GM18861 (cell line): ENCODE data around the gene MACF1.
"Not testable (repeated sequence)": the region's sequence is repeated elsewhere in the genome, so short reads cannot be mapped to it uniquely, and the experiment has no call there.

Experiments
- ATAC-seq: cut with Tn5 transposase; IDR thresholded peaks from one replicate; pipeline ENCODE4 v1.9.1; 2021; ENCODE audit not compliant: unreplicated experiment

MACF1 gene

DNA sequence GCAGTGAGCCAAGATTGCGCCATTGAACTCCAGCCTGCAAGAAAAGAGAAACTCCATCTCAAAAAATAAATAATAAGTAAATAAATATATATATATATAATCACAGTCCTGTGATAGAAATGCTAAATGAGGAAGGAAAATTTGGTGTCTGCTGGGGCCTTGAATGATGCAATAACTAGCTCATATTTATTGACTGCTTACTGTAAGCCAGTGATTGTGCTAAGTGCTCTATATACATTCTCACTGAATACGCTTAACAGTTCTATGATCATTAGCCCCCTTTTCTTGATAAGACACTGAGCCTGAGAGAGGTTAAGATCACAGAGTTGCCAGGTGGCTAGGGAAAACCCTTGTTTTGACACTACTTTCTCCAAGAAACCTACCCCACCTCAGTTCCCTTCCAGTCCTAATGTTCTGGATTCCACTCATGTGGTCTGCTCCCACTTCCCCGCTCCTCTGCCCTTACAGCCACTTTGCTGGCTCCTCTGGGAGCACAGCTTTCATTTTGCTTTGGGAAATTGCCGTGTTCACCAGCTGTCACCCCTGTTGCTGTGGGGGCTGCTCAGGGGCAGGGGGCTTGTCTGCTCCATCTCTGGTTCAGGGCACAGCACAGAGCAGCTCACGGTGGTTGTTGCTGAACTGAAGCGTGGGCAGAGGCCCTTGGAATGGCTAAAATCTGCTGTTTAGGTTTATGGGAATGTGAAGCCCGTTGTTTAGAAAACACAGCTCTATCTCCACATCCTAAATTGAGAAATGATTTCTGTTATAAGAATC is 284.5 kb downstream of the MACF1 start:
- ATAC-seq, result no peak

DNA sequence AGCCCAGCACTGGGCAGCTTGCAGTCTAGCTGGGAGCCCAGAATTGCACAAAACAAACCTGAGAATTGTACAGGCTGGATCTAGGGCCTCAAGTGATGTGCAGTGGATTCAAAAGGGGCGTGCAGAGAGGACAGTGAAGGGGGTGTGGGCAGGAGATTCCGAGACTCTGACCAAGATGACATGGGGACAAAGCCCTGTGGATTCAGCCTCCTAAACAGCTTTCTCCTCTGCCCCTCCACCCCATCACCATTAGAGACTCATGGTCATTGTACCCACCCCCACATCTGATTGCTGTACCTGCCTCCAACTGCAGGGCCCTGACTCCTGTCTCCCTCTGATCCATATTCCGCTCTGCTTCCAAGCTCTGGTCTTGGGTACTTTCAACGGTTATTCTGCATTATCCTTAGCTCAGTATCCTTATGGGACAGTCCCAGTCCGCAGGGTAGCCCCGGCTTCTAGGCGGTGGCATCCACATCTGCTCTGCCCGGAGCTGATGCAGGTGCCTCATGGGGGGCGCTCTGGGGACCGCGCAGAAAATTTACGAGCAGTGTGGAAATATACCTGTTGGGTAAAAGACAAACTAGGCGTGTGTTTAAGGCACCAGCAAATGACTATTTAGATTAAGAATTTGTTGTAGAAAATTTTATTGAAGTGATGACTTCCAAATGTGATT is 285.2 kb downstream of the MACF1 start:
- no peak for ATAC-seq

DNA sequence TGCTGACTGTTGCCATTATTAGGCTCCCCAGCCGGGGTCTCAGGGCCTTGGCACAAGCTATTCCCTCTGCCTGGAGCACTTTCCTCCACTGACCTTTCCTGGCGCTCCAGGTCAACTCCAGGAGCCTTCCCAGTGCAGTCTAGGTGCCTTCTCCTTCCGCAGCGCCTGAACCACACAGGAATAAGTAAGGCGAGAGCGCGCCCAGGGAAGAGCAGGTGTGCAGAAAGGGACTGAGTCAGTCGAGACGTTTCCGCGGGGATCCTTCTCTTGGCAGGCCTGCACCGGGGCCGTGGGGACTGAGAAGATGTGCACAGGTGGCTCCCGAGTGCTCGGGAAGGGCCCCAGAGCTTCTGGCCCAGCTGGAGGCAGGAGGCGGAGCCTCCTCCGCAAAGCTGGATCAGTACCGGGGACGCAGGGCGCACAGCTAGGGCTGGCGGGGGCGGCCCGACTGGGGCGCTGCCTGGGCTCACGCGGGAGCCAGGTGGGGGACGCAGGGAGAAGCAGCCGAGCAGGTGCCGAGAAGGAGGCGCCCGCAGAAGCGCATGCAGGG is 286.2 kb downstream of the MACF1 start:
- ATAC-seq, result peak; percentile 11

DNA sequence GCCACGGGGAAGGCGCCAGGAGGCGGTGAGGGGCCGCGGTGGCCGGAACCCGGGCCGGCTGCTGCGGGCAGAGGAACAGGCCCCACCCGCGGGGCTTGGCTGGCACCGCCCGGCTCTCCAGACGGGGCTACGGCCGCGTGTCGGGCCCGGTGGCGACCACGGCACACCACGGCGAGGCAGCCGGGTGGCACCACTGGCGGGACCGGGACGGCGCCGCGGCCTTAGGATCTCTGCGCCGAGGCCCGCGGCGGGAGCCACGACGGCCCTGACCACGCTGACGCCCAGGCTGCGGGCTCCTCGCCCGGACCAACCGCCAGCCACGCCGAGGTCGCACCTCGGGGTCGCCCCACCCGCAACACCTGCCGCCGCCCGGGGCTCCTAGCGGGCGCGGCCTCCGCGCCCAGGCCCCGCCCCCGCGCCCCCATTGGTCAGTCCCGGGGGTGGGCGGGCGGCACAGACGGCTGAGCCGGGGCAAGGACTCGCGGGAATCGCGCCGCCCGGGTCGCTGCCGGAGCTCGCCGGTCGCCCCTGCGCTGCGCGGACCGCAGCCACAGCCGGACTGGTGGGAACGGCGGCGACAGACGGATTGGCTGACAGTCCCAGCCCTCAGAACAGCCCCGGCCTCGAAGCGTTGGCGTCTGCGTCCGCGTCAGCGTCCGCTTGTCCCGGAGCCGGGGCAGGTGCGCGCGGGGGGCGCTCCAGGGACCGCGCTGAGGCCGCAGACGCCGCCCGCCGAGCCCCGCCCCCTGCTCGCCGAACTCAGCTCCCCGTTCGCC is 286.8 kb downstream of the MACF1 start, which contains the start of gene BMP8A:
Gene BMP8A, plus strand, starts transcription at position 491 of the 776 bp plus-strand sequence. CDS start 356 bp downstream, outside the sequence.
- ATAC-seq, result peak; percentile 54

DNA sequence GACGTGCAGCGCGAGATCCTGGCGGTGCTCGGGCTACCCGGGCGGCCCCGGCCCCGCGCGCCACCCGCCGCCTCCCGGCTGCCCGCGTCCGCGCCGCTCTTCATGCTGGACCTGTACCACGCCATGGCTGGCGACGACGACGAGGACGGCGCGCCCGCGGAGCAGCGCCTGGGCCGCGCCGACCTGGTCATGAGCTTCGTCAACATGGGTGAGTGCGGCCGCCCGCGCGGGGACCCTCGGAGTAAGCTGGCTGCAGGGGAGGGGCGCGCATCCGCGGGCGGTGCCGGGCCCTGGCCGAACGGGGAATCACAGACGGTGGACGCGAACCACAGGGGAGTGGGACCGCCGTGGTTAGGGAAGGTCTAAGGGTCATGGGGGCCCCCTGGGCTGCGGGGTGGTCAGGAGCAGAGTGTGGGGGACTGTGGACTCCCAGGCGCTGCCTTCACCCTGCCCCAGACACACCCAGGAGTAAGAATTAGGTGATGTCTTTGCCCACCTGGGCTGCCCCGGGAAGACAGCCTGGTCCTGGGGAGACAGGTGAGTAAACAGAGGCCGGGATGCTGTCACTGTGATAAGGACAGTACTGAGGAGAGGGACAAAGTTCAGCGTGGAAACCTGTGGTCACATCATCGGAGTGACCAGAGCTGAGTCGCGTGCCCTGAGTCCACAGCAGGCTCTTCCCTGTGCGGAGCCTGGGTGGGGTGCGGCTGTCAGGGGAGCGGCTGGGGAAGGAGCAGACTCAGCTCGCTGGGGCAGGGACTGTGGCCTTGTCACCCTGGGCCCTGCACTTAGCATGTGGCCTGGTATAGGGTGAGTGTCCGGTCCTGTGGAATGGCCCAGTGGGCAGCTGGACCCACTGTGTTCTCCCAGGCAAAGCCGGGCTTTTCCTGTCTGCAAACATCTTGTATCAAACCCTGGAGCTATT is 287.9 kb downstream of the MACF1 start:
- not testable (repeated sequence) for ATAC-seq

DNA sequence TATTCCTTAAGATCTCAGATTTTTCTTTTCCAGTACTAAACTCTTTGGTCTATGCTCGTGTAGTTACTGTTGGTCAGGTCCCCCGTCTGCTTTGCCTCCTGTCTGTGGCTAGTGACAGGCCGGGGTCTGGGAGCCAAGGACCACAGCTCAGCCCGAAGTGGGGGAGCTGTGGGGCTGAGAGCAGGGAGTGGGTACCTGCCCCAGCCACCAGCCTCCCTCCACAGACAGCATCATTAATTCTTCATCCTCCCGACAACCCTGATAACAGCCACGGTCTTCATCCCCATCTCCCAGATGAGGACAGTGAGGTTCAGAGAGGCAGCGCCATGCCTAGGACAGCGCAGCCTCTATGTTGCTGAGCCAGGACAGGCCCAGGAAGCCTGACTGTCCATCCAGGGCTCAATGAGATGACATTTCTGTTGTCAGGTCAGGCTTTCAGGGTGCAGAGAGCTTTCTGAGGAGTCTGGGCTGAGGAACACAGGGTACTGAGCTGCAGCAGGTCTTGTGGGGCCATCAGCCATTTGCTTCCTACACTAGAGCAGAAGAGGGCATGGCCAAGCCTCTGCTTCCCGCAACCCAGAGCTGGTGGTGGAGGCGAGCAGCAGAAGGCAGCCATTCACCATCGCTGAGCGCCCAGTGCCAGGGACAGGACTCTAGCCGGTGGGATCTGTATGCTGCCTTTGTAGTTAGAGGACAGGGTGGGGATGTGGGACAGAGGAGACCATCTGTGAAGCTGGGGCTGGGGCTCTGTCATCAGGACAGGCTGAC is 288.7 kb downstream of the MACF1 start:
- ATAC-seq, result not testable (repeated sequence)

DNA sequence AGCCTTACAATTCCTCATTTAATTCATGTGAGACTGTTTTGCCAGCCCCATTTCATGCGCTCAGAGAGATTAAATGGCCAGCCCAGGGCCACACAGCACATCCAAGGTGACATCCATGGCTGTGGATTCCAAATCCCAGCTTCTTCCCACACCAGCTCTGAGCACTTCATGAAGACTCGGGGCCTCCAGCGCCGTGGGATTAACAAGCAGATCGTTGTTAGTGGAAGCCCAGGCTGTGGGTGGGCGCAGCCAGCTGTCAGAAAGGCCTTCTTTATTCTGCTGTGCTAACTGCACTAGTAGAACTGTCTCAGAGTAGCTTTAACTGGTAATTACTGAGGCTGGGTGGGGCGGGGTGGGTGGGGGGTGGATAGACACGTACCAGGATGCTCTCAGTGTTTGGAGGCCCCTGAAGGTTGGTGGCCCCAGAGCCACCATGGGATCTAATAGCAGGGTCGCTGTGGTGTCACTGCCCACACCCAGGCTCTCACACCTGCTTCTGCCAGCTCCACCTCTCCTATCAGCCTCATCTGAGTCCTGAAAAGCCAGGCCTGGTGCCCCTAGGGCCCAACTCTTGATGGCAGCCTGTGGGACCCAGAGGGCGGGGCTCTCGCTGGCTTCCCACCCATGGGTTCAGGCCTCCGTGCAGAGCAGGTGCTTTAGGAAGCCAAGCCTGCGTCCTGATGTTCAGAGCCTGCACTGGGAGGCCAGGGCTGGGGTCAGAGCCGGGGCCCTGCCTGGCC is 290.3 kb downstream of the MACF1 start:
- no peak for ATAC-seq

DNA sequence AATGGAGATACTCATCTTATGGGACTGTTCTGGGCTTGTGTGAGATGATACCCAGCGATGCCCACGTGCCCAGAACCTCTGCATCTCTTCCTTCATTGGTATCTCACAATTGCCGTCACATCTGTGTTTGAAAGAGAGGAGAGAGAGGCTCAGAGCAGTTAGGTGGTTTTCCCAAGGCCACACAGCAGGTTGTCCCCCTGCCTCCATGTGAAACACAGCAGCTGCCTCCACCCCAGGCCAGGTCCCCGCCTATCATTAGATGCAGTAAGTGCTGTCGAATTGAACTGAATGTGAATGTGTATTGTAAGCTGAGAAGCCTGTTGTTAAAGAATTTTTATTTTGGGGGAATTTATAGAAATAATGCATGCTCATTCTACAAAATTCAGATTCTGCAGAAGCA is 292.0 kb downstream of the MACF1 start:
- ATAC-seq, result not testable (repeated sequence)

DNA sequence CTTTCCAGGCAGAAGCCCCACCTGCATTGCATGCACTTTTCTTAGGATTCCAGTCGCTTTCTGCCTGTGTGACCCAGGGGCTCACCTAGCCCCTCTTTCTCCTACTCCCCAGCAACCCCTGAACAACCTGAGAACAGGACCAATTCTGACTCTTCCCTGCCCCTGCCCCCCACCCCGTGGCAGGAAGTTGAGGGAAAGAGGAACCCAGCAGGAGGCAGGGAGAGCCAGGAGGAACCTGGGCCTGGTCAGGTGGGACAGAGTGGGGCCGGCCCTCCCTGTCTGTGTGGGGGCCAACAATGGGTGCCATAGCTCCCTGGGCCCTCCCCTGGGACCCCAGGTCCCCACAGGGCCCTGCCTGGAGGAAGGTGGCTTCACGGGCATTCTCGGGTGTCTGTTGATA is 293.1 kb downstream of the MACF1 start:
- no peak for ATAC-seq

DNA sequence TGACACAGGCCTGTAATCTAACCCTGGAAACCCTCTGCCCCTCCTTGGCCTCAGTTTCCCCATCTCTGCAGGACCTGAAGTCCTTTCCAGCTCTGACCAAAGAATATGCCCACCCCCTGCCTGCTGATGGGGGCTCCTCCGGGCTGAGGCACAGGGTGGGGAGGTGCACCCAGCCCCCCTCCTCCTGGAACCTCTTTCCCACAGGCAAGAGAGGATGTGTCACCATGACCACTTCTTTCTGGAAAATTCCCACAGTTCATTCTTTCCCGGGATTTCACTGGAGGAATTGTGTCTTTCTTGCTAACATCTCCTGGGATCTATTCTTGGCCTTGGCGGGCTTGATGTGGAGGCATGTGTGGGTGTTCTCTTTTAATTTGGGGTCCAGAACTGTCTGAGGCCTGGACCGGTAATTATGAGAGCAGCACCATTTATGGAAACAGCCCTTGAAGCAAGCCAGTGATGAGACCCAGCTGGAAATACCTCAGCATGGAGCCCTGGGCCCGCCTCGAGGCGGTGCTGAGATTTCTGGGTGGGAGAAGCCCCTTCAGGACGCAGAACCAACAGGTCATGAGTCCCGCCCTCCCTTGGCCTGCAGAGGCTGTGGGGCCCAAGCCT is 293.7 kb downstream of the MACF1 start:
- not testable (repeated sequence) for ATAC-seq

DNA sequence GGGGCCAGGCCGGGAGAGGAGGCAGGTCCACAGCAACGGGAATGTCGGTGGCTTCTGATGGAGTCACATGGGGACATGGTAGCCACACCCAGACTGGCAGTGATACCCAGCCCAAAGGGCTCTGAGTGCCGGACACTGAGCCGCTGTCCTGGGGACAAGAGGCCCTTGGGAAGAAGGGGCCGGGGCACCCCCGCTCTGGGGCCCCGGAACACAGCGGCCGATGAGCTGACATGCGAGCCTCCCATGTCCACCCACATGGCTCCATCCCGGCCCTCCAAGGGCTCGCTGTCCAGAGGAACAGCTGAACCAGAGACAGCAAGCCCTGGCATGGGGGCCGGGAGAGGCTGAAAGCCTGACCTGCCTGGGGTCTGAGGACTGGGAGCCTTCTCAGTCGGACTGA is 294.3 kb downstream of the MACF1 start:
- not testable (repeated sequence) for ATAC-seq

DNA sequence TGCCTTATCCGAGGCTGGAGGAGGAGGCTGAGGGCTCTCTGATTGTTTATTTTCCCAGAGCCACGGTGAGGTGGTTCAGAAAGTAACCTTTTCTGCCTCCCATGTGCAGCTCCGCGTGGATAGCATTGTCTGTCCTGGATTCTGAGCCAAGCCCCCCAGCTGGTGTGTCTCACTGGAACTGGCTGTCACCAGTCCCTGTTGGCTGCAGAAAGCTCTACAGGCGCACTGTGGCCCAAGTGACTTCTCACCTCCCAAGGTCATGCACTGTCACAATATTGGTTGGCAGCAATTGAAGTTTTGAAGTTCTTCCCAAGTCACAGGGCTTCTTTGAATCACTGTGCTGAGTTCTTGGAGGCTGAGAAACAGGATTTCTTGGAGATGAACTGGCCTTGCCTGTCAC is 295.2 kb downstream of the MACF1 start:
- no peak for ATAC-seq

DNA sequence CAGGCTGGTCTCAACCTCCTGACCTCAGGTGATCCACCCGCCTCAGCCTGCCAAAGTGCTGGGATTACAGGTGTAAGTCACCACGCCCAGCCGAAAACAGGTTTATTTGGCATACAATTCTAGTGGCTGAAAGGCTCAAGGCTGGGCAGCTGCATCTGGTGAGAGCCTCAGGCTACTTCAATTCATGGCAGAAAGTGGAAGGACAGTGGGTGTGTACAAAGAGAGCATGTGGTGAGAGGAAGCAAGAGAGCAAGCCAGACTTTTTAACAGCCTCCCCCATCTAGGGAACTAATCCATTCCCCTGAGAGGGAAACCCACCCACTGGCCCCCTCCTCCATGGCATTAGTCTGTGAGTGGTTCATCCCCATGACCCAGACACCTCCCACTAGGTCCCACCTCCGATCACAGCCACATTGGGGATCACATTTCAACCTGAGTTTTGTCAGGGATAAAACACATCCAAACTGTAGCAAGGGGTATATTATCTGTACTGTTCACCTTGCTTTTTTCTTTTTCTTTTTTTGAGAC is 296.4 kb downstream of the MACF1 start:
- ATAC-seq, result no peak

DNA sequence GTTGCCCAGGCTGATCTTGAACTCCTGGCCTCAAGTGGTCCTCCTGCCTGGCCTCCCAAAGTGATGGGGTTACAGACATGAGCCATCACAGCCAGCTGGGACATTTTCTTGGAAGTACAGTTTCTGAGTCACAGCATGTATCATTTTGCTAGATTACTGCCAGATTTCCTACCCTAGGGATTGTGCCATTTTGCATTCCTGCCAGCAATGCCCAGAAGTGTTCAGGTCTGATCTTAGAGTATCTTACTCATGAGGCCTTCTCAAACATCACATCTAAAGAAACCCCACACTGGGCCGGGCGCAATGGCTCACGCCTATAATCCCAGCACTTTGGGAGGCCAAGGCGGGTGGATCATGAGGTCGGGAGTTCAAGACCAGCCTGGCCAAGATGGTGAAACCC is 297.2 kb downstream of the MACF1 start:
- ATAC-seq, result no peak

DNA sequence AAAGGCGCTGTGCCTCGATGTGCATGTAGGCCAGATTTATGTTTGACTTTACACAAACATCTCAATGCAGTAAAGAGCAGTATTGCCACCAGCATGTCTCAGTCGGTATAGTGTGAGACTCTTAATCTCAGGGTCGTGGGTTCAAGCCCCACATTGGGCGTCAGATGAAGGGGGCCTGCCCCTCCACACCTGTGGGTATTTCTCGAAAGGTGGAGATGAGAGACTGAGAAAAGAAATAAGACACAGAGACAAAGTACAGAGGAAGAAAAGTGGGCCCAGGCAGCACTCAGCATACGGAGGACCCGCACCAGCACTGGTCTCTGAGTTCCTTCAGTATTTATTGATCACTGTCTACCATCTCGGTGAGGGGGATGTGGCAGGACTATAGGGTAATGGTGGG is 299.9 kb downstream of the MACF1 start:
- not testable (repeated sequence) for ATAC-seq

DNA sequence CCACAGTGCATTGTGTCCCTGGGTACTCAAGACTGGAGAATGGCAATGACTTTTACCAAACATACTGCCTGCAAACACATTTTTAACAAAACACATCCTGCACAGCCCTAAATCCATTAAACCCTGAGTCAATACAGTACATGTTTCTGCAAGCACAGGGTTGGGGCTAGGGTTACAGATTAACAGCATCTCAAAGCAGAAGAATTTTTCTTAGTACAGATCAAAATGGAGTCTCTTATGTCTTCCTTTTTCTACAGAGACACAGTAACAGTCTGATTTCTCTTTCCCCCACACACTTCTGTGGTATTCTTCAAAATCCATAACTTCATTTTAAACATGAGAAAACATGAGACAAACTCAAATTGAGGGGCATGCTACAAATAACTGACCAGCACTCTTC is 300.8 kb downstream of the MACF1 start:
- no peak for ATAC-seq

DNA sequence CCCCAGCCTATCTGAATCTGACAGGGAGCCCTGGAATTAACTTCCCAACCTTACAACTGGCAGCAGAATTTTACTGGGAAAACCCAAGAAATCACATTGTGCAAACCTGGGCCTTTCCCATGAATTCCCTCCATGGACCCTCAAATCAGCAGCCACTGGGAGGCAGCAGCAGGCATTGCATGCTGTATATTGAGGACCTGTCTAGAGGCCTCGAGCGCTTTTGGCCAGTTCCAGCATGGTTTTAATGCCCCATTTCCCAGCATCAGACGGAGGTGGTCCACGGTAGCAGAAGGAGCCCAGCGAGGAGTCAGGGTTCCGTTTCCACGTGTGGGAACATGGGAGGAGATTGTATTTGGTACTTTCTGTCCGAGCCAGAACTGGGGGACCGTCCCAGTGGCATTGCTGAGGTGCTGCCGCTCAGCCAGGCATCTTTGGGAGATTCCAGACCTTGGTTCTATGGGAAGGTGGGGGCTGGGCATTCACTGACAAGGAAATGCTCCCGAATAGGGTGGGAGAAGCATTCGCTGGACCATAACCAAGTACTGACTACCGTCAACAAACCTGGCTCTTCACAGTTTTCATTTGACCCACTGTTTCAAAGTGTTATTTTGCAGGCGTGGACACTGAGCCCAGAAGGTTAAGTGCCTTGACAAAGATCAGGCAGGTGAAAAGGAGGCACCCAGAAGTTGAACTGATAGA is 302.9 kb downstream of the MACF1 start:
- ATAC-seq, result no peak

DNA sequence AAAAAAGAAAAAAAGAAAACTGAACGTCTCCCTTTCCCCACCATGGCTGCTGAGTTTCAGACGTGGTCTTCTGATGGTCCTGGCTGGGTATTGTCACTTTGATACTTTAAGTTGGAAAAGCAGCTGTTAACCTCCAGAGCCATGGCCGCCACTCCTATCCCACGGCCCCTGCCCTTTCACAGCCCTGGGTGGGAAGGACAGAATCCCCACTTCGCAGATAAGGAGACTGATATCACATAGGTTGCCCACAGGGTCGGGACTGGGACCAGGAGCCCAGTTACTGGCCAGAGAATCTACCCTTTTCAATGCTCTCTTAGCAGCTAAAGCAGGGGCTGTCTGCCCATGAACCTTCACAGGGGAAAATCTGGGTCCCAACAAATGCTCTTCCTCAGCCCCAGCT is 303.8 kb downstream of the MACF1 start:
- no peak for ATAC-seq
